SKM-1 (cell line): ENCODE measurements around the gene CAMTA1.

ENCODE experiments used
- DNase-seq: peaks from one replicate; lab custom pipeline; 2025; ENCODE audit not compliant: unreplicated experiment; lab: John Stamatoyannopoulos, UW

CAMTA1 gene

DNA sequence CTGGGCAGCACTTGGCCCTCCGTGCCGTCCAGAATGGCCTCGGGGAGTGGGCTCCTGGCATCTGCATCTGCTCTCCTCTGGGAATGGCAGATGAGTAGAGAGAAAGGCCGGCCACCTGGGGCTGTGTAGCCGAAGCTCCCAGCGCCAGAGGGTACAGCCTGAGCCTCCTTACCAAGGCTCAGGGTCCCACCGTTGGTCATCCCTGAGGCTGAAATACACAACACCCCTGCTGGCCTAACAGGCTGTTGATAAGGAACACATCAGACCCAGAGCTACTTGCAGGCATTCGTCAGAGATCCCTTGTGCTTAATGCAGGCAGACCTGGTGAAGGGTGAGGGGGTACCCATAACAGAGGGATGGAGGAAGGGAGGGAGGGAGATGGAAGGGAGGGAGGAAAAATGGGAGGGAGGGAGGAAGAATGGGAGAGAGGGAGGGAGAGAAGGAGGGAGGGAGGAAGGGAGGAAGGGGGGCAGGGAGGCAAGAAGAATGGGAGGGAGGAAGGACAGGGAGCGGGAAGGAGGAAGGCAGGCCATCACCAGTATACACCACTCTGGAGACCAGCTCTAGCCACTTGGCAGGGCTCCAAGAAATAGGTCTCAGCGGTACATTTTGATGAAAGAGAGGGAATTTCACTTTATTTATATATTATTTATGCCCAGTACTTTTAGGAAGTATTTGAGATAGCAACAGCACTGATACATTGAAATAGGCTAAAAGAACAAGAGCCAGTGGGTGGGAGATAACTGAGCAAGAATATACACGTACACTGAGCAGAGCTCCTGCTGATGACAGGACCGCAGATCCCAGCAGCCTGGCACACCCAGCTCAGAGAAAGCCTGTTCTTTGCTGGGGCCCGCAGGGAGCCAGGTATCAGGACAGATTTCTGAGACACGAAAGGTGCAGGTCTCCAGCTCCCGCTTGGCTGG, 670.8 kb downstream of the CAMTA1 start:
- DNase-seq: no peak

GRCh38 chr1:7456722-7457082, 671.4 kb downstream of the CAMTA1 start:
- no peak for DNase-seq

DNA sequence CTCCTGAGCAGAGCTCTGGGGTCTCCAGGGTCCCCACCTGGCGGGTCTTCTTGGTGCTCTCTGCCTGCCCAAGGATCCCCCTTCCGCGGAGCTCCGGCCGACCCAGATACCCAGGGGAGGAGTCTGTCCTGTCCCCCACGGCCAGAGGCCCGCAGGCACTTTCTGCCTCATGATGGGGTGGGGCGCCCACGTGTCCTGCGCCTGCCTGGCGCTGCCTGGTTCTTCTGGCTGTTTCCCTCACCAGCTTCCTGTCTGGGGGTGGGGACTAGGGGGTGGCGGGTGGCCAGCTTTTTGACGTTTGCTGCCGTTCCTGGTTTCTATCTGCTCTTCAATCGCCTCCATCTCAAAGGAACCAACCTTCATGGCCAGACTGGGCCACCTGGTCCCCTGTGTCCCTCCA, 672.6 kb downstream of the CAMTA1 start:
- DNase-seq: no peak

- no peak for DNase-seq
These were observed 673.7 kb downstream of the CAMTA1 start for GRCh38 chr1:7458946-7459345.

GRCh38 chr1:7459914-7460313, 674.7 kb downstream of the CAMTA1 start:
- no peak for DNase-seq

DNA sequence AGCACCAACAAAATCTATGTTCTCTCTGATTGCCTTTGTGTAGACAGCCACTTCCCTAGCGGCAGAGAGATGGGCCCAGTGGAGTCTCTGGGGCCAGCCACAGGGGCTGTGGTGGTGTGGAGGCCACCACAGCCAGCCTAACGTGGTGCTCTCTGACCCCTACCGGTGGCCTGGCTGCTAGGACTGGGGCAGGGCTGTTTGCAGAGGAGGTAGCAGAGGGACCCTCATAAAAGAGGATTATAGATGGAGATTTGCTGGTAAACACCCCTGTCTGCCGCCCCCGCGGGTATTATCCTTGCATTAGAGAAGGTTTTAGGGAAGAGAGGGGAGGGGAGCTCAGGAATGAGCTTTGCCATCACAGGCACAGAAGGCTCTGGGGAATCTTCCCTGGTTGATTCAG, 675.6 kb downstream of the CAMTA1 start:
- no peak for DNase-seq

GRCh38 chr1:7462617-7463016, 677.4 kb downstream of the CAMTA1 start:
- DNase-seq: no peak

- DNase-seq: no peak
These were observed 678.3 kb downstream of the CAMTA1 start for GRCh38 chr1:7463526-7463925.

GRCh38 chr1:7464736-7465135, 679.5 kb downstream of the CAMTA1 start:
- no peak for DNase-seq

DNA sequence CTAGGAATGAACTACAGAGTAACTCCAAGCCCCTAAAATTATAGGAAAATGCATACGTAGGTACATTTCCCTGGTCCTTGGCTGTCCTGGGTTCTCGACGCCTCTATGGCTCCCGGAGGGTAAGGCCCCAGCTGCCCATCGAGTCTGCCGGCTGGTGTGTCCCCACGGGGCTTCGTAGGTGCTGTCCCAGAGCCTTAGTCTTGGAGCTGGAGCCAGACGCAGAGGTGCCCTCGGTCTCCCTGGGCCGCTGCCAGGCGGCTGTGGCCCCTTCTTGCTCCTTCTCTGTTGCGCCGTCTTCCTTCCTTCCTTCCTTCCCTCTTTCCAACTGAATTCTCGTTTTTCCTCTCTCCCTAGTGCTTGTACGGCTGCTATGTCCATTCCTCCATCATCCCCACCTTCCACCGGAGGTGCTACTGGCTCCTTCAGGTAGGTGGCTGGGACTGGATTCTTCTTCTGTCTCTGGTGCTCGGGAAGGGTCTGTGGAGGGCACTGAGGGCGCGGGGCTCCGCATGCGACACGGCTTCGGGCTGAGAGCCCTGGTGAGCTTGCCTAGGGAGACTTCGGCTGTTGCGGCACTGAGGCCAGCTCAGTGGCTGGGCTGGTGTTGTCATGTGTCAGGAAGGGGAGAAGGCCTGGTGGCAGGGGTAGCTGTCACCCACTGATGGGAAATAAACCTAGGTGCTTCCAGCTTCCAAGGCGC, 682.4 kb downstream of the CAMTA1 start:
- DNase-seq: no peak

GRCh38 chr1:7468248-7468647, 683.0 kb downstream of the CAMTA1 start:
- DNase-seq: no peak

DNA sequence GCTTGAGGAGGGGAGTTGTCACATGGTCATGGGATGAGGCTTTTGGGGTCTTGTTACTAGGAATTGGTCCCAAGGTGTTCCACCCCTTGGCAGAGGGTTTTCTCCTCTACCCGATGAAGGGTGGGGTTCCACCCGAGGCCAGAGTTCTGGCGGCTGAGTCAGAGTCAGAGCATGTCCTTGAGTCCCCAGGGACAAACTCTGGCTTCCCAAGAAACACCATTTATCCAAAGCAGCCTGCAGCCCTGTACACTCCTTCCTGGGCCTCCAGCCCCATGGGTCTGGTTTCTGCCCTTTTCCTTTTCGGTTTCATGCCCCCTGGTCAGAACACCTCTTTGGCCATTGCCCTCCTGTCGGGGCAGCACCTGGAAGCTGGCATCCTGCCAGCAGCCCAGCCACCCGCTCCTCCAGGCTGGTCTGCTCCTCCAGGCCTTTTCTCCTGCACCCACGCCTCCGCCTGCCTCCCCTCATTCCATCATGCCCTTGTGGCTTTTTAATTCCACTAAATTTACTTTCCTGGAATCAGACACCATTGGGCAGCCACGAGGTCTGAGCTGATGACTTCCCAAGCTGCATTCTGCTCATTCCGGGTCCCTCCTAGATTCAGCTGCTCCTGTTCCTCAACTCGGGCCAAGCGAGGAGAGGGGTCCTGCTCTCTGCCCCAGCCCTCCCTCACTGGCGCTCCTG, 684.1 kb downstream of the CAMTA1 start:
- DNase-seq: no peak

DNA sequence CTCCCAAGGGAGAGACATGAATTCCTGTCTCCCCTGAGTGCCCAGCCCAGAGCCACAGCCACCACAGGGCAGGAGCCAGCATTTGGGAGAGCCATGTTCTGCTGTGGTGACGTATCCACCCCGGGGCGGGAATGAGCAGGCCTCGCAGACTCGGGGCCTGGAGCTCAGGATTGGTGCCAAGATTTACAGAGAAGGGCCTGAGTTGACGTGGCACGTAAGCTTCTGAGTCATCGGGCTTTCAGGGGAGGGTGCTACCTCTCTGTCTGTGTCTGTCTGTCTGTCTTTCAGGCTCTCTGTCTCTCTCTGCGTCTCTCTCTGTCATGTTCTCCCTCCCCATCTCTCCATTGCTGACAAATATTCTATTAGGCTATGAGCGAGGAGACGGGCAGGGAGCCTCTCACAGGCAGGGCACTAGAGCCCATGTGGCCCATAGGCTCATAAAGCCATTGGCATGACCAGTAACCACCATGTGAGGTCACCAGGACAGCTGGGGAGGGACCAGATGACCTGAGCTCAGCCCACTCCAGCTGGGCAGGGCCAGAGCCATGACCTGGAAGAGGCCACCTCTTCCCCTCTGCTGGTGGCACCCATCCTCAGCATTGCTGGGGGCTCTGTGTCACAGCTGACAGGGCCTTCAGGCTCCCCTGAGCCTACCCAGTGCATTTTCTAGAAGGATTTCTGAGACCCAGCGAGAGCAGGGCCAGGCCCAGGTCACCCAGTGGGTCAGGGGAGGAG, 685.8 kb downstream of the CAMTA1 start:
- DNase-seq: no peak

DNA sequence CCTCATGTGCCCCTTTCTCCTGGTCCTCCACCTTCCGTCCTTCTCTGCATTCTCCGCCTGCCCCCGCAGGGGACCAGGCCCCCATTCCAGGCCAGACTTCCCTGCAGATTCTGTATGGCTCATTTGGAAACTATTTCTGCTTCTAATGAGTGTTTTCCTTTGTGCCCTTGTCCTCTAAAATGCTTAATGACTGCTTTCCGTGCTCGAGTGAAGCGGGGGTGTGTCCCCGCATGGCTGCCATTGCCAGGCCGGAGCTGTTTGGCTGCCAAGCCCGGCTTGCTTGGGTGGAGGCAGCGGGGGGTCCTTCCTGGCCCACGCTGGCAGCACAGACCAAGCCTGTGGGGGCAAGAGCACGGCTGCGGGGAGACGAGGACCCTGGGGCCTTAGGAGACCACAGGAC, 686.6 kb downstream of the CAMTA1 start:
- DNase-seq: no peak

DNA sequence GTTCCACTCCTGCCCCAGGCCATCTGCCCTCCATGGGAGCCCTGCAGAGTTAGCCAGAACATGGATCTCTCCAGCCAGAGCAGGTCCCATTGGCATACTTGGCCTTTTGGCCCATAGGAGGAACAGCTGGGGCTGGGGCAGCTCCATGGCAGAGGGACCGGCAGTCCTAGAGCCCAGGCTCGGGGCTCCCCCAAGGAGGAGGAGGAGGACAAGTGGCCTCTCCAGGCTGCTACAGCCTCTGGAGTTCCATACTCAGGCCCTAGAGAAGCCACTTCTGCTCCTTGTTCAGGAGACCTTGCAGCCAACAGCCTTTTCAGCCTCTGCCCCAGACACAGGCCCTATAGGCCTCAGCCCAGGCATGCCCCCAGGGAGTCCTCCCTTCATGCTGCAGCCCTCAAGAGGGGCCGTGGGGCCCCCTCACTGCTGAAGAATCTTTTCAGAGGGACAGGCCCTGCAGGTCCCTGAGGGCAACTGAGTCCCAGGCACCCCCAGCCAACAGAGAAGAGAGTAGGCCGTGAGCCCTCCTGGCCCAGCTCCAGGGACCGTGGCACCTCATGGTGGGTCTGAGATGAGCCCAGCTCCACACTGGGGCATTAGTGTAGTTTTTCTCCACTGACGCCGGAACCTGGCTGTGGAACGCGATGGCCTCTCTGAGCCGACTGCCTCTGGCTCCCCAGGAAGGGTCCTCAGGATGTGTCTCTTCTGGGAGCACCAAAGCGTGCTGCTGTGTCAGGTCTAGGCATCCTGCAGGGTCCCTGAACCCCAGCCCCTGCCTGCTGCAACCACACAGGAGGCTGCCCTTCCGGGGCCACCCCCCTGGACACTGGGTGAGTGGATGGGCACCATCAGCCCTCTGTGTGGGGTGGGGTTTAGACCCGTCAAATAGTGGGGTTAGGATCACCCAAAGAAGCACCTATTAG, 688.2 kb downstream of the CAMTA1 start:
- no peak for DNase-seq

- no peak for DNase-seq
These were observed 688.9 kb downstream of the CAMTA1 start for GRCh38 chr1:7474143-7474490.

GRCh38 chr1:7474786-7475502, 689.7 kb downstream of the CAMTA1 start:
- DNase-seq: no peak

- DNase-seq: no peak
These were observed 690.4 kb downstream of the CAMTA1 start for GRCh38 chr1:7475691-7476090.

DNA sequence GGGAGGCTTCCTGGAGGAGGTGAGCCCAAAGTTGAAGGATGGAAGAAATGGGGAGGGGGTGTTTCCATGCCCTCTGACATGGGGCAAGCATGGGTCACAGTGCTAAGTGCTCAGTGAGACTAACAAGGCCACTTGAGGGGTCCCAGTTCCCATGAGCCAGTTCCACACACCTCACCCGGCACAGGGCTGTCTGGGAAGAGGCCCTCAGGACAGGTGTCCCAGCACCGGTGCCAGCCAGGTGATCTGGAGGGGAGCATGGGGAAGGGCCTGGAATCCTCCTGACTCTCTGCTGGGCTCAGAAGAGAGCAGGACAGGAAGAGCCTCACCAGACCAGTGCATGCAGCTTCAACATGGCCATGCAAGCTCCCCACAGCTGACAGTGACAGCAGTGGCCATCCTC, 691.1 kb downstream of the CAMTA1 start:
- DNase-seq: no peak
